SK-N-SH (cell line): ENCODE measurements around the gene ENTPD2. TPM values are rescaled to one million over a fixed set of nuclear protein-coding genes. Genes with fewer than 3 reads are reported as not detected.
"Not testable (repeated sequence)": the region's sequence is repeated elsewhere in the genome, so short reads cannot be mapped to it uniquely, and the experiment has no call there.

Experiments
- CTCF ChIA-PET: fragments of 300-600, 350-600 bp; formaldehyde crosslinking; extraction: SDS; loops from one replicate; lab custom pipeline; 2021; lab: Yijun Ruan, JAX
- POLR2A ChIA-PET: fragments of 350-600 bp; sonication (Branson Sonifier 250); formaldehyde crosslinking; extraction: SDS; loops from one replicate; lab custom pipeline; 2020; ENCODE audit warnings: antibody characterized with exemption, inconsistent platforms; lab: Yijun Ruan, JAX
- DNase-seq: peaks from one replicate; pipeline ENCODE4 v3.0.0; 2012
- H2AFZ ChIP-seq: fragments of 200-600 bp; sonication (generic); 2 replicates; pipeline ENCODE4 v1.8.1; 2016; ENCODE audit warnings: antibody characterized with exemption, mild to moderate bottlenecking, low read depth
- H3F3A ChIP-seq: fragments of 200-600 bp; sonication (generic); replicated peaks from 2 replicates; pipeline ENCODE3; 2016; ENCODE audit warnings: antibody characterized with exemption, mild to moderate bottlenecking; ENCODE audit not compliant: insufficient read depth
- H3K27ac ChIP-seq, 2 experiments: fragments of 200-500 bp in 1 of 2; fragments of 200-600 bp in 1 of 2; sonication (Bioruptor generic) in 1 of 2; sonication (generic), shearing (Covaris generic) in 1 of 2; 2 replicates each; pipeline versions ENCODE4 v1.5.1 to v1.6.1; 2014 to 2016; ENCODE audit warnings: low read depth in 2 of 2, inconsistent platforms in 1 of 2, low read length in 1 of 2, mild to moderate bottlenecking in 1 of 2, mixed read lengths in 1 of 2
- H3K27me3 ChIP-seq: fragments of 200-600 bp; sonication (generic), shearing (Covaris generic); 2 replicates; pipeline ENCODE4 v1.6.1; 2016; ENCODE audit warnings: mixed run types; ENCODE audit not compliant: insufficient read depth
- H3K36me3 ChIP-seq, 2 experiments: fragments of 200-500 bp in 1 of 2; fragments of 200-600 bp in 1 of 2; sonication (Bioruptor generic) in 1 of 2; sonication (generic) in 1 of 2; replicated peaks in 1 of 2; 2 replicates each; pipeline versions ENCODE3 to v1.5.1; 2014 to 2016; ENCODE audit warnings: low read length in 1 of 2, mild to moderate bottlenecking in 1 of 2; ENCODE audit not compliant: insufficient read depth in 2 of 2, control insufficient read depth in 1 of 2
- H3K4me1 ChIP-seq, 2 experiments: fragments of 200-500 bp in 1 of 2; fragments of 200-600 bp in 1 of 2; sonication (Bioruptor generic) in 1 of 2; sonication (generic), shearing (Covaris generic) in 1 of 2; 2 replicates each; pipeline versions ENCODE4 v1.5.1 to v1.6.1; 2014 to 2016; ENCODE audit warnings: low read depth in 1 of 2, low read length in 1 of 2, mixed run types in 1 of 2; ENCODE audit not compliant: insufficient read depth in 2 of 2, control insufficient read depth in 1 of 2
- H3K4me2 ChIP-seq: fragments of 200-600 bp; sonication (generic), shearing (Covaris generic); 2 replicates; pipeline ENCODE4 v1.6.1; 2017; ENCODE audit warnings: mixed run types
- H3K4me3 ChIP-seq, 2 experiments: fragments of 200-500 bp in 1 of 2; fragments of 200-600 bp in 1 of 2; sonication (Bioruptor generic) in 1 of 2; sonication (generic), shearing (Covaris generic) in 1 of 2; 2 replicates each; pipeline versions ENCODE4 v1.5.1 to v1.8.1; 2014 to 2016; ENCODE audit warnings: low read depth in 2 of 2, inconsistent platforms in 1 of 2, low read length in 1 of 2, mild to moderate bottlenecking in 1 of 2, mixed read lengths in 1 of 2, moderate library complexity in 1 of 2
- H3K79me2 ChIP-seq: fragments of 200-600 bp; sonication (generic); 2 replicates; pipeline ENCODE4 v1.8.1; 2017; ENCODE audit warnings: mild to moderate bottlenecking; ENCODE audit not compliant: insufficient read depth
- H3K9ac ChIP-seq: fragments of 200-600 bp; sonication (generic); 2 replicates; pipeline ENCODE4 v1.6.1; 2017; ENCODE audit warnings: mixed run types
- H3K9me2 ChIP-seq: fragments of 200-600 bp; sonication (generic); 2 replicates; pipeline ENCODE4 v1.6.1; 2017; ENCODE audit warnings: mixed run types
- H3K9me3 ChIP-seq: fragments of 200-600 bp; sonication (generic); 2 replicates; pipeline ENCODE4 v1.6.1; 2017; ENCODE audit warnings: mixed run types, mild to moderate bottlenecking, moderate library complexity
- H4K20me1 ChIP-seq: fragments of 200-600 bp; sonication (generic); 2 replicates; pipeline ENCODE4 v1.6.1; 2017; ENCODE audit warnings: mild to moderate bottlenecking, mixed run types; ENCODE audit not compliant: insufficient read depth
- CHD2 ChIP-seq: fragments of 150-350 bp; IDR thresholded peaks from 2 replicates; pipeline ENCODE4 v1.6.1; 2018; ENCODE audit warnings: low read length; ENCODE audit not compliant: partially characterized antibody
- ELF1 ChIP-seq: IDR thresholded peaks from 2 replicates; pipeline ENCODE4 v1.4.0; 2012
- EP300 ChIP-seq, 2 experiments: IDR thresholded peaks; 2 replicates each; pipeline versions ENCODE4 v1.4.0 to v1.6.1; 2012; ENCODE audit warnings: borderline replicate concordance in 1 of 2, low read depth in 1 of 2, low read length in 1 of 2
- EZH2phosphoT487 ChIP-seq: fragments of 200-600 bp; sonication (generic); IDR thresholded peaks from 2 replicates; pipeline ENCODE4 v1.6.1; 2017; ENCODE audit warnings: low read depth, mixed run types, mild to moderate bottlenecking, antibody characterized with exemption, moderate library complexity, borderline replicate concordance
- FOXM1 ChIP-seq: IDR thresholded peaks from 2 replicates; pipeline ENCODE4 v1.4.0; 2012; ENCODE audit warnings: low read depth, mild to moderate bottlenecking
- MXI1 ChIP-seq: IDR thresholded peaks from 2 replicates; pipeline ENCODE4 v1.6.1; 2012; ENCODE audit warnings: mild to moderate bottlenecking, low read depth, low read length, improper control_type of control experiment
- NRF1 ChIP-seq: IDR thresholded peaks from 2 replicates; pipeline ENCODE4 v1.6.1; 2012; ENCODE audit warnings: low read depth, mild to moderate bottlenecking, low read length
- RFX5 ChIP-seq: IDR thresholded peaks from 2 replicates; pipeline ENCODE4 v1.6.1; 2012; ENCODE audit warnings: mild to moderate bottlenecking, improper control_type of control experiment, low read length
- RXRA ChIP-seq: IDR thresholded peaks from 2 replicates; pipeline ENCODE4 v1.4.0; 2012; ENCODE audit warnings: low read depth, mild to moderate bottlenecking, borderline replicate concordance
- SIN3A ChIP-seq: IDR thresholded peaks from 2 replicates; pipeline ENCODE4 v1.6.1; 2012; ENCODE audit warnings: low read depth, mild to moderate bottlenecking, low read length, moderate library complexity, borderline replicate concordance
- SMC3 ChIP-seq: IDR thresholded peaks from 2 replicates; pipeline ENCODE4 v1.6.1; 2012; ENCODE audit warnings: low read depth, low read length, improper control_type of control experiment
- TCF12 ChIP-seq: IDR thresholded peaks from 2 replicates; pipeline ENCODE4 v1.4.0; 2012
- TEAD4 ChIP-seq: IDR thresholded peaks from 2 replicates; pipeline ENCODE4 v1.4.0; 2012; ENCODE audit warnings: mild to moderate bottlenecking, borderline replicate concordance; ENCODE audit not compliant: insufficient read depth
- YY1 ChIP-seq: IDR thresholded peaks from 2 replicates; pipeline ENCODE4 v1.4.0; 2012; ENCODE audit warnings: low read depth, mild to moderate bottlenecking
- WGBS: methylation state at CpG from one replicate; pipeline ENCODE4 v1.1.6; 2017; ENCODE audit warnings: low lambda C conversion rate; 5-methylcytosine and 5-hydroxymethylcytosine counted together
- polyA plus RNA-seq, 3 experiments: library from polyadenylated mRNA; depleted of rRNA; stranded (reverse); fragments of >200 nt; gene quantifications; 2 replicates each; pipeline ENCODE4 v1.2.3, GENCODE V29; 2012
- TF ChIP-seq, protein P1 (sequence below): IDR thresholded peaks from 2 replicates; pipeline ENCODE4 v1.4.0; 2012; ENCODE audit warnings: low read depth
- TF ChIP-seq, protein P2 (sequence below): IDR thresholded peaks from 2 replicates; pipeline ENCODE4; 2012
- TF ChIP-seq, protein P3 (sequence below): fragments of 150-350 bp; IDR thresholded peaks from 2 replicates; pipeline ENCODE4 v1.6.1; 2016; ENCODE audit warnings: mild to moderate bottlenecking, low read depth, low read length

Gene ENTPD2
- polyA plus RNA-seq, 1 of the 3 experiments (the other 2 are of a cell fraction): not detected

DNA sequence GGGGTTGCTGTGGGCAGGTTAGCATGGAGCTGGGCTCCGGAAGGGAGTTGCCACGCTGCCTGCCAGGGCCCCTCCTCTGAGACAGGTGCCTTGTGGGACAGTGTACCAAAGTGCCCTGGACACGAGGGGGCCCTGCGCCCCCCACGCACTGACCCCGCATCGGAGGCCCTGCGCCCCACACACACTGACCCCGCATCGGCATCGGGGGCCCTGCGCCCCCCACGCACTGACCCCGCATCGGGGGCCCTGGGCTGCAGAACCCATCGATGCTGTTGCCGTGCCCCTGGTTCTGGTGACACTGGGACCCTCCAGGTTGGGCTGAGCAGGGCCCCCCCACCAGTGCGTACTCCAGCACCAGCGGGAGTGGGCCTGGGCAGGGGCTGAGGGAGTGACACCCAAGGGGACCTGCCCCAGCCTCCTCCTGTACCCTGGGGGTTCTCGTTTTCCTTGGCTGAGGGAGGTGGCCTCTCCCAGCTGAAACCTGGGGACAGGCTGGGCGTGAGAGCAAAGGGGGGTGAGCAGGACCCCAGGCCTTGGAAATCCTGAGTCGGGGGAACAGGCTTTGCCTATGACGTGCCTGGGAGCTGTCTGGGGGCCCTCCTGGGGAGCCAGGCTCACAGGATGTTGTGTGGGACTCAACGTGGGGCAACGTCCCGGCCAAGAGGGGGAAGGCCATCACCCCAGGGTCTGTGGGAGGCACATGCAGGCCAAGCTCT lies 9.6 kb upstream of the ENTPD2 start:
- no peaks in the 10 kb centered on the region for H3K9me2 ChIP-seq
- H3K36me3 ChIP-seq: no peaks in the 10 kb centered on the region
- peak overlapping the region in 1 of 2 experiments; percentile 11; a peak in 1 of 4 replicates for H3K27ac ChIP-seq
- H3K79me2 ChIP-seq: no peaks in the 10 kb centered on the region
- peaks cover 12% of the 10 kb centered on the region; the same call in 1 of the 2 replicates for H4K20me1 ChIP-seq
- TF ChIP-seq, protein P1, sequence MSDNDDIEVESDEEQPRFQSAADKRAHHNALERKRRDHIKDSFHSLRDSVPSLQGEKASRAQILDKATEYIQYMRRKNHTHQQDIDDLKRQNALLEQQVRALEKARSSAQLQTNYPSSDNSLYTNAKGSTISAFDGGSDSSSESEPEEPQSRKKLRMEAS: no peak
- TF ChIP-seq TCF12: no peak
- TF ChIP-seq CHD2: no peak
- TF ChIP-seq, protein P2, sequence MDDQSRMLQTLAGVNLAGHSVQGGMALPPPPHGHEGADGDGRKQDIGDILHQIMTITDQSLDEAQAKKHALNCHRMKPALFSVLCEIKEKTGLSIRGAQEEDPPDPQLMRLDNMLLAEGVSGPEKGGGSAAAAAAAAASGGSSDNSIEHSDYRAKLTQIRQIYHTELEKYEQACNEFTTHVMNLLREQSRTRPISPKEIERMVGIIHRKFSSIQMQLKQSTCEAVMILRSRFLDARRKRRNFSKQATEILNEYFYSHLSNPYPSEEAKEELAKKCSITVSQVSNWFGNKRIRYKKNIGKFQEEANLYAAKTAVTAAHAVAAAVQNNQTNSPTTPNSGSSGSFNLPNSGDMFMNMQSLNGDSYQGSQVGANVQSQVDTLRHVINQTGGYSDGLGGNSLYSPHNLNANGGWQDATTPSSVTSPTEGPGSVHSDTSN: no peak
- TF ChIP-seq, protein P3, sequence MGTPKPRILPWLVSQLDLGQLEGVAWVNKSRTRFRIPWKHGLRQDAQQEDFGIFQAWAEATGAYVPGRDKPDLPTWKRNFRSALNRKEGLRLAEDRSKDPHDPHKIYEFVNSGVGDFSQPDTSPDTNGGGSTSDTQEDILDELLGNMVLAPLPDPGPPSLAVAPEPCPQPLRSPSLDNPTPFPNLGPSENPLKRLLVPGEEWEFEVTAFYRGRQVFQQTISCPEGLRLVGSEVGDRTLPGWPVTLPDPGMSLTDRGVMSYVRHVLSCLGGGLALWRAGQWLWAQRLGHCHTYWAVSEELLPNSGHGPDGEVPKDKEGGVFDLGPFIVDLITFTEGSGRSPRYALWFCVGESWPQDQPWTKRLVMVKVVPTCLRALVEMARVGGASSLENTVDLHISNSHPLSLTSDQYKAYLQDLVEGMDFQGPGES: no peak
- TF ChIP-seq NRF1: no peak
- no peak for TF ChIP-seq SMC3
- TF ChIP-seq FOXM1: no peak
- no peak for TF ChIP-seq EZH2phosphoT487
- TF ChIP-seq MXI1: no peak
- TF ChIP-seq ELF1: no peak
- no peak for TF ChIP-seq SIN3A
- no peak for TF ChIP-seq RFX5
- TF ChIP-seq RXRA: no peak
- no peak for TF ChIP-seq EP300 (IDR thresholded peaks at IDR 0.05; ENCODE audit: borderline replicate concordance in 1 of 2, low read depth in 1 of 2, low read length in 1 of 2)
- no peak for TF ChIP-seq YY1
- no peak for TF ChIP-seq TEAD4
- TF ChIP-seq, all 33 proteins: peak for 0
- Histone ChIP-seq H3F3A (peaks cover 5% of the 10 kb centered on the region), H3K9me3 (no peaks in the 10 kb centered on the region), H3K27me3 (no peaks in the 10 kb centered on the region), H2AFZ (no peak overlapping the region), H3K9ac (no peak overlapping the region), H3K4me2 (no peak overlapping the region), H3K4me3 (no peak overlapping the region), H3K4me1 (peaks cover 0 to 11% of the 10 kb centered on the region in 2 experiments; a peak in 1 of 4 replicates)
- DNase-seq: no peak
- ChIA-PET POLR2A (interaction anchor here (1.2 kb wide), 1 partner anchor 8 kb away, joined by 7 read pairs; no protein-coding TSS in a partner anchor), CTCF (interaction anchor here (0.6 to 16.8 kb wide), 24 partner anchors 9 to 294 kb away, joined by 3 to 803 read pairs (median 4); partner anchors contain the start of genes ABCA2, AJM1, CLIC3 and CYSRT1)
- WGBS: 83% methylated on average over 4 of the region's 26 CpGs

DNA sequence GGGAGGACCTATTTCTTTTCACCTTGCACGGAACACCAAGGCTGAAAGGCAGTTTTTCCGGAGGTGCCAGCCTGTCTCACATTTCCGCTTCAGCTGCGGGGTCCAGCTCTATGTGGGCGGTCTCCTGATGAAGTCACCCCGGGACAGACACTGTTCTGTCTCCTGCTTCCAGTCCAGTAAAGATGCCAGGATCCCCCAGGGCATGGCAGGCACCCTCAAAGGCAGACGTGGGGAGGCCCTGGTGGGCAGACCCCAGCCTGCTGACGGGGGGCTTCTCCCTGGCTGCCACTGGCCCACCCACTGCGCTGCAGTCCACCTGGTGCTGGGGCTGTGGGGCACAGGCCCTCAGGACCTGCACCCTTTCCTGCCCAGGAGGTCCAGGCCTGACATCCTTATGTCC lies 8.9 kb upstream of the ENTPD2 start:
- H3K4me2 ChIP-seq, H3K4me3 ChIP-seq, H3K9me2 ChIP-seq, H3K9me3 ChIP-seq, DNase-seq, H3K79me2 ChIP-seq, POLR2A ChIA-PET, H4K20me1 ChIP-seq, H3K36me3 ChIP-seq, H3K27me3 ChIP-seq, H3F3A ChIP-seq, H3K9ac ChIP-seq, H3K27ac ChIP-seq, H3K4me1 ChIP-seq, H2AFZ ChIP-seq: not testable (repeated sequence)
- WGBS: 100% methylated on average over 1 of the region's 9 CpGs
- CTCF ChIA-PET: interaction anchor here (1.3 to 16.8 kb wide), 5 partner anchors 13 to 34 kb away, joined by 9 to 803 read pairs (median 92); partner anchors contain the start of genes ABCA2, ENTPD2, FUT7 and MAN1B1
